Ascending aorta (tissue), 2 donors: Measurements from ENCODE around the gene FAM193B. TPM values are rescaled to one million over a fixed set of nuclear protein-coding genes. Genes with fewer than 3 reads are reported as not detected.
A peak's percentile ranks its signal among the peaks of the same experiment; 100 is the strongest.

Experiments
- DNase-seq, 2 donors: peaks; one replicate each; pipeline ENCODE4 v3.0.0-alpha.2; 2019; ENCODE audit warnings: low spot score in 2 of 2
- H3K27ac ChIP-seq, 2 donors: fragments of 200-600 bp; sonication (generic); one replicate each; pipeline ENCODE4 v1.5.1; 2016 to 2017; ENCODE audit warnings: mild to moderate bottlenecking in 1 of 2
- H3K27me3 ChIP-seq: fragments of 200-600 bp; sonication (generic); one replicate; pipeline ENCODE4 v1.5.1; 2017
- H3K36me3 ChIP-seq, 2 donors: fragments of 200-600 bp; sonication (generic); one replicate each; pipeline ENCODE4 v1.5.1; 2016
- H3K4me1 ChIP-seq, 2 donors: fragments of 200-600 bp; sonication (generic); one replicate each; pipeline ENCODE4 v1.5.1; 2016 to 2017; ENCODE audit warnings: mild to moderate bottlenecking in 1 of 2
- H3K4me3 ChIP-seq, 2 donors: fragments of 200-600 bp; sonication (generic); one replicate each; pipeline ENCODE4 v1.5.1; 2016 to 2017; ENCODE audit warnings: mild to moderate bottlenecking in 1 of 2
- H3K9me3 ChIP-seq, 2 donors: fragments of 200-600 bp; sonication (generic); one replicate each; pipeline ENCODE4 v1.5.1; 2016
- intact Hi-C: fragments of 100-400 bp; cut with DNase I; formaldehyde crosslinking; loops from one replicate; pipeline ENCODE4 v1.15.1; 2023
- total RNA-seq: library from RNA; depleted of rRNA; stranded (reverse); fragments of >200 nt; gene quantifications from one replicate; pipeline ENCODE4 v1.1.0, GENCODE V29; 2016
- TF ChIP-seq, protein P1 (sequence below), 3 experiments: fragments of 200-600 bp in 2 of 3; fragments of 450-650 bp in 1 of 3; sonication (generic) in 2 of 3; IDR thresholded peaks; one replicate each; pipeline ENCODE4 v1.5.1; 2016 to 2019; ENCODE audit warnings: antibody characterized with exemption in 3 of 3, mild to moderate bottlenecking in 1 of 3, moderate library complexity in 1 of 3

The FAM193B gene
- total RNA-seq, 1 donor from 2014 or later = 116 TPM

DNA sequence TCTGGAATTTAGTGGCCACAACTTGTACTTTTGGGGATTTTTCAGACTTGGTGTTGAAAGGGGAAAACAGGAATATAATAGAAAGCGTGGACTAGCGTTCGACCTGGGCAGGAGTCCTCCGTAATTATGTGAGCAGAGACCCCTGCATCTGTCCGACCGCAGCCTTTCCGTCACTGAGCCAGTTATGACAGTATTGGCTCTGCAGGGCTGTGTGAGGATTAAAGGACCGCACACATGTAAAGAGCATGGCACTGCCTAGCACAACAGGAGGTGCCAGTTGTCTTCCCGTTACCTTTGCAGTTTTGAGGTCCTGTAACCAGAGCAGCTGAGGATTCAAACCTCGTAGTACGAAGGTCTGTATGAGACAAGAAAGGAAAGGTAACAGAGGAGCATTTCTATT, 46.8 kb upstream of the FAM193B start:
- Histone ChIP-seq H3K4me1 (peaks cover 8 to 12% of the 10 kb centered on the region in 2 donors), H3K27me3 (no peaks in the 10 kb centered on the region), H3K27ac (no peak overlapping the region), H3K4me3 (peak overlapping the region; percentile 97 to 98), H3K9me3 (no peaks in the 10 kb centered on the region), H3K36me3 (peaks cover 6 to 10% of the 10 kb centered on the region in 2 donors)
- intact Hi-C loops = loop anchor here (5.0 kb wide), 1 partner anchor 299 kb away; the partner anchor contains the start of genes PRELID1 and RAB24
- TF ChIP-seq, protein P1, sequence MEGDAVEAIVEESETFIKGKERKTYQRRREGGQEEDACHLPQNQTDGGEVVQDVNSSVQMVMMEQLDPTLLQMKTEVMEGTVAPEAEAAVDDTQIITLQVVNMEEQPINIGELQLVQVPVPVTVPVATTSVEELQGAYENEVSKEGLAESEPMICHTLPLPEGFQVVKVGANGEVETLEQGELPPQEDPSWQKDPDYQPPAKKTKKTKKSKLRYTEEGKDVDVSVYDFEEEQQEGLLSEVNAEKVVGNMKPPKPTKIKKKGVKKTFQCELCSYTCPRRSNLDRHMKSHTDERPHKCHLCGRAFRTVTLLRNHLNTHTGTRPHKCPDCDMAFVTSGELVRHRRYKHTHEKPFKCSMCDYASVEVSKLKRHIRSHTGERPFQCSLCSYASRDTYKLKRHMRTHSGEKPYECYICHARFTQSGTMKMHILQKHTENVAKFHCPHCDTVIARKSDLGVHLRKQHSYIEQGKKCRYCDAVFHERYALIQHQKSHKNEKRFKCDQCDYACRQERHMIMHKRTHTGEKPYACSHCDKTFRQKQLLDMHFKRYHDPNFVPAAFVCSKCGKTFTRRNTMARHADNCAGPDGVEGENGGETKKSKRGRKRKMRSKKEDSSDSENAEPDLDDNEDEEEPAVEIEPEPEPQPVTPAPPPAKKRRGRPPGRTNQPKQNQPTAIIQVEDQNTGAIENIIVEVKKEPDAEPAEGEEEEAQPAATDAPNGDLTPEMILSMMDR (IDR thresholded peaks at IDR 0.05) = no peak
- no peak for DNase-seq

DNA sequence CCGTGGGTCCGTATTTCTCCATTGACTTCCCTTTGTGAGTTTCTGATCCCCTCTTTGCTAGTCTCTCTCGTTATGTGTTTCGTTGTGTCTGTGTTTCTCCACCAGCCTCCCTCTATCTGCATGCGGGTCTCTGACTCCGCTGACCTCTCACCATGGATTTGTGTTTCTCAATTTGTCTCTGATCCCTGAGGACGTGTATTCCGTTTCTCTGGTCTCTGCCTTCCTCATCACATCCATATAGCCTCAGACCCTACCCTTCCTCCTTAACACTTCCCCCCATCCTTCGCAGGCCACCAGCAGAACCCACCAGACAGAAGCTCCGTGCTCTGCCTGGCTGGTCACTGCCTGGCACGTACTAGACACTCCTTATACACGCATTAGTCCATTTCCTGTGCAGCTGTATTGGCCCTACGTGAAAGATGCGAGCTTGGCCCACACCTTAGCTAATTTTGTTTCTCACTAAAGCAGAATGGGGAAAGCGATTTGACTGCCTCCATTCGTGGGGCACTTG, 46.2 kb upstream of the FAM193B start:
- Histone ChIP-seq H3K36me3 (peaks cover 11 to 16% of the 10 kb centered on the region in 2 donors), H3K9me3 (no peaks in the 10 kb centered on the region), H3K4me3 (peak overlapping the region; percentile 97 to 98), H3K4me1 (peaks cover 8 to 12% of the 10 kb centered on the region in 2 donors), H3K27me3 (no peaks in the 10 kb centered on the region), H3K27ac (peak overlapping the region; percentile 84 to 92)
- intact Hi-C loops = loop anchor here (5.0 kb wide), 1 partner anchor 298 kb away; the partner anchor contains the start of genes PRELID1 and RAB24
- TF ChIP-seq, protein P1 (IDR thresholded peaks at IDR 0.05) = no peak
- DNase-seq = no peak

DNA sequence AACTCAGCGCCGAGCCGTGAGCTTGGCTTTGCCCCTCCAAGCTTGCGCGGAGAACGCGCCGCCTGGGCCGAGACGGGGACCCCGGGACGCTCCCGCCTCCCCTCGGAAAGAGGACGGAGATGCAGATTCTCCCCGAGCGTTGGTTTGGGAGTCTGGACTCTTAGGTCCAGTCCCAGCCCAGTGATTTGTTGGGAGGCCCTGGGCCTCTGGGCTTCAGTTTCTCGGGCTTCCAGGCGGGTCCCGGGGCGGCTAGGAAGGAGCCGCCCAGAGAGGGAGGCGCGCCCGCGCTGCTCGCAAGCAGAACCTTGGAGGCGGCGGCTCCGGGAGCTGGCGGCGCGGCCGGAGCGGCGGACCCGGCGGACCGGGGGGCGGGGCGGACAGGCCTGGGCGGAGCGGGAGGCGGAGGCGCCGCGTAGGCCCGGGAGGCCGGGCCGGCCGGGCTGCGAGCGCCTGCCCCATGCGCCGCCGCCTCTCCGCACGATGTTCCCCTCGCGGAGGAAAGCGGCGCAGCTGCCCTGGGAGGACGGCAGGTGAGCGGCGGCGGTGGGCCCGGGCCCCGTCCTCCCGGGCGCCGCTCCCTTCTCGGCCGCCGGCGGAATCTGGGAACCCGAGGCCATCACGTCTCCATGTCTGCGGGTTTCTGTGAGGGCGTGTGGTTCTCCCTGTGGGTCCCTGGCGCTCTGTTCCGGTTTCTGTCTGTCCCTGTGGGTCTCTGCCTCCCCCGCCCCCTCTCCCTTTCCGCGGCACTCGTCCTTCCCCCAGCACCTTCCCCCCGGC, 45.6 kb upstream of the FAM193B start, which contains the start of gene B4GALT7:
Gene B4GALT7, plus strand, starts transcription at position 402 of the 777 bp plus-strand sequence. Its CDS starts 79 bp downstream, at position 481.
- TF ChIP-seq, protein P1 (IDR thresholded peaks at IDR 0.05) = peak in 1 of 3 experiments; percentile 26
- Histone ChIP-seq H3K27me3 (no peaks in the 10 kb centered on the region), H3K4me3 (peak within 1 kb of the TSS; percentile 97 to 98), H3K27ac (peak within 1 kb of the TSS; percentile 84 to 92), H3K4me1 (peaks cover 8 to 12% of the 10 kb centered on the region in 2 donors), H3K9me3 (no peaks in the 10 kb centered on the region), H3K36me3 (peaks cover 18% of the 10 kb centered on the region in 2 donors)
- DNase-seq = peak in 1 of 2 donors; percentile 90
- intact Hi-C loops = loop anchor here (5.0 to 10.0 kb wide), 4 partner anchors 85 to 958 kb away; partner anchors contain the start of genes DDX41, NHP2, PRELID1 and RAB24

DNA sequence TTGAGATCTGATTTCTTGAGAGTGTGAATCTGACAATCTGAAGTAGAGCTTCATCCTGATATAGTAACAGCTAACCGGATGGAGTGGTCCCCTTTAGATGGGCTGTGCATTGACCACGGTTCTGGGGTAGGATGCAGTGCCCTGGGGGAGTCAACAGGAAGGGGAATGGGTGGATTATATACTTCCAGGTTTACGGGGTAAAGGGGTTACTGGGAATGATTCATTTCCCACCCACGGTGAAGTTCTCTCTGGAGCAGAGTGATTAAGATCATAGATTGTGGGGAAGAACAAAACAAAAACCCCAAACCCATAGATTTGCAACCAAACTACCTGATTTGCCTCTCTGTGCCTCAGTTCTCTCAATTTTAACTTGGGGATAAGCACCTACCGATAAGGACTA, 44.1 kb upstream of the FAM193B start:
- intact Hi-C loops = loop anchor here (5.0 to 10.0 kb wide), 3 partner anchors 84 to 956 kb away; partner anchors contain the start of genes DDX41 and NHP2
- H3K9me3 ChIP-seq = no peaks in the 10 kb centered on the region
- TF ChIP-seq, protein P1 (IDR thresholded peaks at IDR 0.05) = no peak

DNA sequence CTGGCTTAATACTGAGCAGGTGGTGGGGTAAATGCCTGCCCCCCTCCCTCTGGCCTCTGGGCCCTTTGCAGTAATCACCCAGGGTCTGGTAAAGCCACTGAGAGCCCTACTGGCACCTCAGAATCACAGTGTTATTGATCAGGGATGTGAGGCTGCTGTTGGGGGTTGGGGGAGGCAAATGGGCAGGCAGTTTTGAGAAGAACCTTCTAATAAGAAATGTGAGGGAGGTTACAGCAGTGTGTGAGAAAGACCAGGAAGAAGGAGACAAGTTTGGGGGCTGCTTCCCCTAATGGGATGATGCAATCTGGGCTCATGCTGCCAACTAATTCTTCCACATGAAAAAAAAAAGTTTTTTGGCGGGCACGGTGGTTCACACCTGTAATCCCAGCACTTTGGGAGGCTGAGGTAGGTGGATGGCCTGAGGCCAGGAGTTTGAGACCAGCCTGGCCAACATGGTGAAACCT, 42.4 kb upstream of the FAM193B start:
- Histone ChIP-seq H3K4me1 (peaks cover 15 to 24% of the 10 kb centered on the region in 2 donors), H3K9me3 (no peaks in the 10 kb centered on the region), H3K36me3 (peaks cover 34 to 35% of the 10 kb centered on the region in 2 donors), H3K27me3 (no peaks in the 10 kb centered on the region), H3K4me3 (no peak overlapping the region), H3K27ac (no peak overlapping the region)
- intact Hi-C loops = loop anchor here (5.0 to 10.0 kb wide), 3 partner anchors 82 to 955 kb away; partner anchors contain the start of genes DDX41 and NHP2
- TF ChIP-seq, protein P1 (IDR thresholded peaks at IDR 0.05) = no peak
- peak in 1 of 2 donors; percentile 37 for DNase-seq

More for the DNA sequence above, 44.1 kb upstream of the FAM193B start:
- Histone ChIP-seq H3K4me3 (no peak overlapping the region), H3K36me3 (peaks cover 32% of the 10 kb centered on the region in 2 donors), H3K4me1 (peaks cover 11 to 16% of the 10 kb centered on the region in 2 donors), H3K27ac (no peak overlapping the region), H3K27me3 (no peaks in the 10 kb centered on the region)
- DNase-seq = no peak
